GM12878 (cell line): ENCODE measurements around the gene SEC24D.

Experiments used
- CREB1 ChIP-seq: IDR thresholded peaks from 2 replicates; pipeline ENCODE4 v1.6.1; 2012; ENCODE audit warnings: low read depth, mild to moderate bottlenecking, inconsistent platforms
- E2F8 ChIP-seq: fragments of 450-650 bp; IDR thresholded peaks from 2 replicates; pipeline ENCODE4 v1.6.1; 2018; ENCODE audit warnings: mild to moderate bottlenecking, low read depth, moderate library complexity; ENCODE audit not compliant: partially characterized antibody
- JUNB ChIP-seq: IDR thresholded peaks from 2 replicates; pipeline ENCODE4 v1.6.1; 2016; ENCODE audit warnings: antibody characterized with exemption, mild to moderate bottlenecking
- NR2C2 ChIP-seq: IDR thresholded peaks from 2 replicates; pipeline ENCODE4 v1.6.1; 2011; ENCODE audit warnings: borderline replicate concordance, low read depth; ENCODE audit not compliant: control insufficient read depth, insufficient read length
- POLR2A ChIP-seq: IDR thresholded peaks from 2 replicates; pipeline ENCODE4 v1.6.1; 2011; ENCODE audit warnings: low read depth, mild to moderate bottlenecking, low read length
- POLR2AphosphoS5 ChIP-seq: IDR thresholded peaks from 2 replicates; pipeline ENCODE4 v1.6.1; 2011; ENCODE audit warnings: mild to moderate bottlenecking, low read length, inconsistent platforms
- SMAD1 ChIP-seq: fragments of 450-650 bp; IDR thresholded peaks from 2 replicates; pipeline ENCODE4 v1.6.1; 2018; ENCODE audit warnings: mild to moderate bottlenecking, low read depth; ENCODE audit not compliant: partially characterized antibody
- SREBF1 ChIP-seq: IDR thresholded peaks from 2 replicates; pipeline ENCODE4 v1.6.1; 2012; ENCODE audit warnings: mild to moderate bottlenecking, low read length
- TBL1XR1 ChIP-seq: IDR thresholded peaks from 2 replicates; pipeline ENCODE4 v1.6.1; 2012; ENCODE audit warnings: low read depth, low read length, improper control_type of control experiment

GRCh38 chr4:118857760-118858159, 21.8 kb upstream of the SEC24D start:
- TF ChIP-seq TBL1XR1 = no peak
- no peak for TF ChIP-seq CREB1
- TF ChIP-seq POLR2A = no peak
- TF ChIP-seq POLR2AphosphoS5 = no peak
- no peak for TF ChIP-seq NR2C2
- no peak for TF ChIP-seq SREBF1
- no peak for TF ChIP-seq SMAD1
- no peak for TF ChIP-seq JUNB
- TF ChIP-seq E2F8 = no peak
